ENCODE data around the gene INCA1. TPM values are rescaled to one million over a fixed set of nuclear protein-coding genes. Genes with fewer than 3 reads are reported as not detected.
A peak's percentile ranks its signal among the peaks of the same experiment; 100 is the strongest.

The INCA1 gene
- total and polyA plus RNA-seq, 2 of the 13 experiments (the other 11 are each of a cell fraction or from before 2014, with no cell fraction given), result 0.93 to 2.6 TPM

DNA sequence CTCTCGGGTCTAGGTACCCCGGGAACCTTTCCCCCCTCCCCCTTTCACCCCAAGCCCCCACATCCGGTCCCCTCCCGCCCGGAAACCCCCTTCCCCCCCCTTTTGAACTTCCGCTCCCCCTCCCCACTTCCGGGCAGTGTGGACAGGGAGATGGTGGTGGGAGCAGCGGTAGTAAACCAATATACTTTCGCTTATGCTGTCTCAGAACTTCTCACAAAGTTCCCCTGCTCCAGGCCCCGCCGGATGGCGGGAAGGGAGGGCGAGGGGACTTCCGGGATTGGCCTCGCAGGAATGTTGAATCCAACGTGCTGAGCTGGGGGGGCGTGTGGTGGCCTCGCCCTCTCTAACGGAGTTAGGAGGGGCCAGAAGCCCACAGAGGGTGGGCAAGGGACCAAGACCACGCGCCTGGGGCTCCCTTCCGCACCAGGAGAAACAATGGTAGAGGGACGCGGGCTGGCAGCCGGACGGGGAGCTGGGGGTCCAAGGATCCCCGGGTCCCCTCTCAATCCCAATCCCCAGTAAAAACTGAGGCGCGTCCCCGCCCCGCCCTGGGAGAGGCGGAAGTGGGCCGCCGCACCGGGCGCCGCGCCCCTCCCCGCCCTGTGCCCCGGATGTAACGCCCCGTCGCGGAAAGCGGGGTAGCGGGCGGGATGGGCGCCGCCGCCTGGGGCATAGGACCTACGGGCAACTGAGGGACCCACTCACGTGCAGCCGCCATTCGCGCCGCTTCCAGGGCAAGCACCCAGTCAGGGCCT, 49.7 kb downstream of the INCA1 start (continued):
- TF ChIP-seq, protein P1, sequence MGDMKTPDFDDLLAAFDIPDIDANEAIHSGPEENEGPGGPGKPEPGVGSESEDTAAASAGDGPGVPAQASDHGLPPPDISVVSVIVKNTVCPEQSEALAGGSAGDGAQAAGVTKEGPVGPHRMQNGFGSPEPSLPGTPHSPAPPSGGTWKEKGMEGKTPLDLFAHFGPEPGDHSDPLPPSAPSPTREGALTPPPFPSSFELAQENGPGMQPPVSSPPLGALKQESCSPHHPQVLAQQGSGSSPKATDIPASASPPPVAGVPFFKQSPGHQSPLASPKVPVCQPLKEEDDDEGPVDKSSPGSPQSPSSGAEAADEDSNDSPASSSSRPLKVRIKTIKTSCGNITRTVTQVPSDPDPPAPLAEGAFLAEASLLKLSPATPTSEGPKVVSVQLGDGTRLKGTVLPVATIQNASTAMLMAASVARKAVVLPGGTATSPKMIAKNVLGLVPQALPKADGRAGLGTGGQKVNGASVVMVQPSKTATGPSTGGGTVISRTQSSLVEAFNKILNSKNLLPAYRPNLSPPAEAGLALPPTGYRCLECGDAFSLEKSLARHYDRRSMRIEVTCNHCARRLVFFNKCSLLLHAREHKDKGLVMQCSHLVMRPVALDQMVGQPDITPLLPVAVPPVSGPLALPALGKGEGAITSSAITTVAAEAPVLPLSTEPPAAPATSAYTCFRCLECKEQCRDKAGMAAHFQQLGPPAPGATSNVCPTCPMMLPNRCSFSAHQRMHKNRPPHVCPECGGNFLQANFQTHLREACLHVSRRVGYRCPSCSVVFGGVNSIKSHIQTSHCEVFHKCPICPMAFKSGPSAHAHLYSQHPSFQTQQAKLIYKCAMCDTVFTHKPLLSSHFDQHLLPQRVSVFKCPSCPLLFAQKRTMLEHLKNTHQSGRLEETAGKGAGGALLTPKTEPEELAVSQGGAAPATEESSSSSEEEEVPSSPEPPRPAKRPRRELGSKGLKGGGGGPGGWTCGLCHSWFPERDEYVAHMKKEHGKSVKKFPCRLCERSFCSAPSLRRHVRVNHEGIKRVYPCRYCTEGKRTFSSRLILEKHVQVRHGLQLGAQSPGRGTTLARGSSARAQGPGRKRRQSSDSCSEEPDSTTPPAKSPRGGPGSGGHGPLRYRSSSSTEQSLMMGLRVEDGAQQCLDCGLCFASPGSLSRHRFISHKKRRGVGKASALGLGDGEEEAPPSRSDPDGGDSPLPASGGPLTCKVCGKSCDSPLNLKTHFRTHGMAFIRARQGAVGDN (CRISPR knock-in tag; IDR thresholded peaks at IDR 0.05), result peak; percentile 78
- TF ChIP-seq, protein P2, sequence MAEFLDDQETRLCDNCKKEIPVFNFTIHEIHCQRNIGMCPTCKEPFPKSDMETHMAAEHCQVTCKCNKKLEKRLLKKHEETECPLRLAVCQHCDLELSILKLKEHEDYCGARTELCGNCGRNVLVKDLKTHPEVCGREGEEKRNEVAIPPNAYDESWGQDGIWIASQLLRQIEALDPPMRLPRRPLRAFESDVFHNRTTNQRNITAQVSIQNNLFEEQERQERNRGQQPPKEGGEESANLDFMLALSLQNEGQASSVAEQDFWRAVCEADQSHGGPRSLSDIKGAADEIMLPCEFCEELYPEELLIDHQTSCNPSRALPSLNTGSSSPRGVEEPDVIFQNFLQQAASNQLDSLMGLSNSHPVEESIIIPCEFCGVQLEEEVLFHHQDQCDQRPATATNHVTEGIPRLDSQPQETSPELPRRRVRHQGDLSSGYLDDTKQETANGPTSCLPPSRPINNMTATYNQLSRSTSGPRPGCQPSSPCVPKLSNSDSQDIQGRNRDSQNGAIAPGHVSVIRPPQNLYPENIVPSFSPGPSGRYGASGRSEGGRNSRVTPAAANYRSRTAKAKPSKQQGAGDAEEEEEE (CRISPR knock-in tag; IDR thresholded peaks at IDR 0.05; ENCODE audit: borderline replicate concordance), result no peak
- TF ChIP-seq, protein P3, sequence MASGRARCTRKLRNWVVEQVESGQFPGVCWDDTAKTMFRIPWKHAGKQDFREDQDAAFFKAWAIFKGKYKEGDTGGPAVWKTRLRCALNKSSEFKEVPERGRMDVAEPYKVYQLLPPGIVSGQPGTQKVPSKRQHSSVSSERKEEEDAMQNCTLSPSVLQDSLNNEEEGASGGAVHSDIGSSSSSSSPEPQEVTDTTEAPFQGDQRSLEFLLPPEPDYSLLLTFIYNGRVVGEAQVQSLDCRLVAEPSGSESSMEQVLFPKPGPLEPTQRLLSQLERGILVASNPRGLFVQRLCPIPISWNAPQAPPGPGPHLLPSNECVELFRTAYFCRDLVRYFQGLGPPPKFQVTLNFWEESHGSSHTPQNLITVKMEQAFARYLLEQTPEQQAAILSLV (CRISPR knock-in tag; IDR thresholded peaks at IDR 0.05; ENCODE audit: borderline replicate concordance), result 0 out of 2 replicates have a peak, but pooled peaks have one; percentile 41
- TF ChIP-seq REPIN1 (CRISPR knock-in tag; IDR thresholded peaks at IDR 0.05; ENCODE audit: borderline replicate concordance, low read depth) (no peak), ISL2 (CRISPR knock-in tag; IDR thresholded peaks at IDR 0.05) (no peak), HOXA7 (CRISPR knock-in tag; IDR thresholded peaks at IDR 0.05) (no peak), SIN3B (IDR thresholded peaks at IDR 0.05; ENCODE audit: low read length) (no peak), EEA1 (CRISPR knock-in tag; IDR thresholded peaks at IDR 0.05; ENCODE audit: borderline replicate concordance) (no peak), HHEX (CRISPR knock-in tag; IDR thresholded peaks at IDR 0.05) (no peak), AGO2 (optimal IDR thresholded peaks at IDR 0.05; ENCODE audit: low read depth, low read length) (peak; percentile 99), FOXK1 (CRISPR knock-in tag; IDR thresholded peaks at IDR 0.05; ENCODE audit: borderline replicate concordance, low read depth) (no peak)
- TF ChIP-seq, protein P4, sequence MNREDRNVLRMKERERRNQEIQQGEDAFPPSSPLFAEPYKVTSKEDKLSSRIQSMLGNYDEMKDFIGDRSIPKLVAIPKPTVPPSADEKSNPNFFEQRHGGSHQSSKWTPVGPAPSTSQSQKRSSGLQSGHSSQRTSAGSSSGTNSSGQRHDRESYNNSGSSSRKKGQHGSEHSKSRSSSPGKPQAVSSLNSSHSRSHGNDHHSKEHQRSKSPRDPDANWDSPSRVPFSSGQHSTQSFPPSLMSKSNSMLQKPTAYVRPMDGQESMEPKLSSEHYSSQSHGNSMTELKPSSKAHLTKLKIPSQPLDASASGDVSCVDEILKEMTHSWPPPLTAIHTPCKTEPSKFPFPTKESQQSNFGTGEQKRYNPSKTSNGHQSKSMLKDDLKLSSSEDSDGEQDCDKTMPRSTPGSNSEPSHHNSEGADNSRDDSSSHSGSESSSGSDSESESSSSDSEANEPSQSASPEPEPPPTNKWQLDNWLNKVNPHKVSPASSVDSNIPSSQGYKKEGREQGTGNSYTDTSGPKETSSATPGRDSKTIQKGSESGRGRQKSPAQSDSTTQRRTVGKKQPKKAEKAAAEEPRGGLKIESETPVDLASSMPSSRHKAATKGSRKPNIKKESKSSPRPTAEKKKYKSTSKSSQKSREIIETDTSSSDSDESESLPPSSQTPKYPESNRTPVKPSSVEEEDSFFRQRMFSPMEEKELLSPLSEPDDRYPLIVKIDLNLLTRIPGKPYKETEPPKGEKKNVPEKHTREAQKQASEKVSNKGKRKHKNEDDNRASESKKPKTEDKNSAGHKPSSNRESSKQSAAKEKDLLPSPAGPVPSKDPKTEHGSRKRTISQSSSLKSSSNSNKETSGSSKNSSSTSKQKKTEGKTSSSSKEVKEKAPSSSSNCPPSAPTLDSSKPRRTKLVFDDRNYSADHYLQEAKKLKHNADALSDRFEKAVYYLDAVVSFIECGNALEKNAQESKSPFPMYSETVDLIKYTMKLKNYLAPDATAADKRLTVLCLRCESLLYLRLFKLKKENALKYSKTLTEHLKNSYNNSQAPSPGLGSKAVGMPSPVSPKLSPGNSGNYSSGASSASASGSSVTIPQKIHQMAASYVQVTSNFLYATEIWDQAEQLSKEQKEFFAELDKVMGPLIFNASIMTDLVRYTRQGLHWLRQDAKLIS (CRISPR knock-in tag; IDR thresholded peaks at IDR 0.05), result no peak
- TF ChIP-seq, protein P5, sequence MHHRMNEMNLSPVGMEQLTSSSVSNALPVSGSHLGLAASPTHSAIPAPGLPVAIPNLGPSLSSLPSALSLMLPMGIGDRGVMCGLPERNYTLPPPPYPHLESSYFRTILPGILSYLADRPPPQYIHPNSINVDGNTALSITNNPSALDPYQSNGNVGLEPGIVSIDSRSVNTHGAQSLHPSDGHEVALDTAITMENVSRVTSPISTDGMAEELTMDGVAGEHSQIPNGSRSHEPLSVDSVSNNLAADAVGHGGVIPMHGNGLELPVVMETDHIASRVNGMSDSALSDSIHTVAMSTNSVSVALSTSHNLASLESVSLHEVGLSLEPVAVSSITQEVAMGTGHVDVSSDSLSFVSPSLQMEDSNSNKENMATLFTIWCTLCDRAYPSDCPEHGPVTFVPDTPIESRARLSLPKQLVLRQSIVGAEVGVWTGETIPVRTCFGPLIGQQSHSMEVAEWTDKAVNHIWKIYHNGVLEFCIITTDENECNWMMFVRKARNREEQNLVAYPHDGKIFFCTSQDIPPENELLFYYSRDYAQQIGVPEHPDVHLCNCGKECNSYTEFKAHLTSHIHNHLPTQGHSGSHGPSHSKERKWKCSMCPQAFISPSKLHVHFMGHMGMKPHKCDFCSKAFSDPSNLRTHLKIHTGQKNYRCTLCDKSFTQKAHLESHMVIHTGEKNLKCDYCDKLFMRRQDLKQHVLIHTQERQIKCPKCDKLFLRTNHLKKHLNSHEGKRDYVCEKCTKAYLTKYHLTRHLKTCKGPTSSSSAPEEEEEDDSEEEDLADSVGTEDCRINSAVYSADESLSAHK (CRISPR knock-in tag; IDR thresholded peaks at IDR 0.05; ENCODE audit: borderline replicate concordance), result no peak

All from HepG2 (cell line).